SK-N-SH treated with all-trans-retinoic acid at 6 μM for 48 hours (cell line): ENCODE data around the gene SLC1A7.

Source experiments
- ATAC-seq: fragments of 200-7000 bp; cut with Tn5 transposase; 3 replicates; pipeline ENCODE4 v1.9.1; 2020; ENCODE audit warnings: mild to moderate bottlenecking, moderate library complexity
- ARNTL ChIP-seq: fragments of 450-650 bp; formaldehyde crosslinking; IDR thresholded peaks from 2 replicates; pipeline ENCODE4 v1.5.0; 2020; ENCODE audit warnings: low read depth, mild to moderate bottlenecking, moderate library complexity, borderline replicate concordance
- BACH2 ChIP-seq: fragments of 250-450 bp; sonication (Bioruptor Pico); IDR thresholded peaks from 2 replicates; pipeline ENCODE4 v1.9.0; 2021; ENCODE audit warnings: mild to moderate bottlenecking, borderline replicate concordance
- CSDC2 ChIP-seq: fragments of 250-450 bp; sonication (Bioruptor Pico); IDR thresholded peaks from 2 replicates; pipeline ENCODE4 v1.5.0; 2020; ENCODE audit warnings: mild to moderate bottlenecking, moderate library complexity
- ESRRG ChIP-seq: fragments of 250-450 bp; sonication (Bioruptor Pico); IDR thresholded peaks from 2 replicates; pipeline ENCODE4 v1.6.1; 2021; ENCODE audit warnings: mild to moderate bottlenecking
- GLIS3 ChIP-seq: fragments of 250-450 bp; sonication (Bioruptor Pico); IDR thresholded peaks from 2 replicates; pipeline ENCODE4 v1.5.0; 2020; ENCODE audit warnings: mild to moderate bottlenecking, moderate library complexity
- ISL1 ChIP-seq: fragments of 250-450 bp; sonication (Bioruptor Pico); IDR thresholded peaks from 2 replicates; pipeline ENCODE4 v2.1.2; 2022; ENCODE audit warnings: mild to moderate bottlenecking, moderate library complexity
- OSR1 ChIP-seq: fragments of 250-450 bp; sonication (Bioruptor Pico); IDR thresholded peaks from 2 replicates; pipeline ENCODE4 v1.8.0; 2022; ENCODE audit warnings: moderate library complexity, mild to moderate bottlenecking, inconsistent platforms
- PPARA ChIP-seq: fragments of 250-450 bp; sonication (Bioruptor Pico); IDR thresholded peaks from 2 replicates; pipeline ENCODE4 v1.5.0; 2020; ENCODE audit warnings: mild to moderate bottlenecking, borderline replicate concordance
- RARB ChIP-seq: fragments of 250-450 bp; sonication (Bioruptor Pico); IDR thresholded peaks from 2 replicates; pipeline ENCODE4 v1.8.0; 2021; ENCODE audit warnings: mild to moderate bottlenecking, moderate library complexity
- SNAI2 ChIP-seq: fragments of 250-450 bp; sonication (Bioruptor Pico); IDR thresholded peaks from 2 replicates; pipeline ENCODE4 v1.5.0; 2020; ENCODE audit warnings: mild to moderate bottlenecking, moderate library complexity
- TCF4 ChIP-seq: fragments of 250-450 bp; sonication (Bioruptor Pico); IDR thresholded peaks from 2 replicates; pipeline ENCODE4 v1.8.0; 2021; ENCODE audit warnings: mild to moderate bottlenecking, moderate library complexity, borderline replicate concordance
- TOX ChIP-seq: fragments of 250-450 bp; sonication (Bioruptor Pico); IDR thresholded peaks from 2 replicates; pipeline ENCODE4 v1.8.0; 2021; ENCODE audit warnings: mild to moderate bottlenecking, moderate library complexity, borderline replicate concordance
- ZC3H10 ChIP-seq: fragments of 250-450 bp; sonication (Bioruptor Pico); IDR thresholded peaks from 2 replicates; pipeline ENCODE4 v1.5.1; 2021; ENCODE audit warnings: mild to moderate bottlenecking, moderate library complexity
- ZFP3 ChIP-seq: fragments of 250-450 bp; sonication (Bioruptor Pico); IDR thresholded peaks from 2 replicates; pipeline ENCODE4 v1.5.0; 2020; ENCODE audit warnings: mild to moderate bottlenecking, moderate library complexity
- ZFP30 ChIP-seq: fragments of 450-650 bp; formaldehyde crosslinking; IDR thresholded peaks from 2 replicates; pipeline ENCODE4 v1.5.0; 2022; ENCODE audit warnings: mild to moderate bottlenecking, moderate library complexity
- ZNF565 ChIP-seq: fragments of 450-650 bp; formaldehyde crosslinking; conservative IDR thresholded peaks from 2 replicates; pipeline ENCODE4 v1.5.0; 2020; ENCODE audit warnings: low read depth, mild to moderate bottlenecking, moderate library complexity
- ZNF70 ChIP-seq: fragments of 450-650 bp; formaldehyde crosslinking; IDR thresholded peaks from 2 replicates; pipeline ENCODE4 v1.5.0; 2020; ENCODE audit warnings: mild to moderate bottlenecking, moderate library complexity
- ZNF8 ChIP-seq: fragments of 450-650 bp; formaldehyde crosslinking; IDR thresholded peaks from 2 replicates; pipeline ENCODE4 v1.5.0; 2020; ENCODE audit warnings: mild to moderate bottlenecking, moderate library complexity
- TF ChIP-seq, protein P1 (sequence below): fragments of 250-450 bp; sonication (Bioruptor Pico); IDR thresholded peaks from 2 replicates; pipeline ENCODE4 v1.5.0; 2020; ENCODE audit warnings: mild to moderate bottlenecking, moderate library complexity
- TF ChIP-seq, protein P2 (sequence below): fragments of 250-450 bp; sonication (Bioruptor Pico); IDR thresholded peaks from 2 replicates; pipeline ENCODE4 v1.5.1; 2021; ENCODE audit warnings: mild to moderate bottlenecking, moderate library complexity
- TF ChIP-seq, protein P3 (sequence below): fragments of 250-450 bp; sonication (Bioruptor Pico); IDR thresholded peaks from 2 replicates; pipeline ENCODE4 v1.8.0; 2020; ENCODE audit warnings: mild to moderate bottlenecking, moderate library complexity, borderline replicate concordance
- TF ChIP-seq, protein P4 (sequence below): fragments of 250-450 bp; sonication (Bioruptor Pico); IDR thresholded peaks from 2 replicates; pipeline ENCODE4 v1.8.0; 2021; ENCODE audit warnings: low read depth, mild to moderate bottlenecking, moderate library complexity, borderline replicate concordance
- TF ChIP-seq, protein P5 (sequence below): fragments of 250-450 bp; sonication (Bioruptor Pico); IDR thresholded peaks from 2 replicates; pipeline ENCODE4 v1.5.1; 2020; ENCODE audit warnings: low read depth, mild to moderate bottlenecking, moderate library complexity

The SLC1A7 gene

DNA sequence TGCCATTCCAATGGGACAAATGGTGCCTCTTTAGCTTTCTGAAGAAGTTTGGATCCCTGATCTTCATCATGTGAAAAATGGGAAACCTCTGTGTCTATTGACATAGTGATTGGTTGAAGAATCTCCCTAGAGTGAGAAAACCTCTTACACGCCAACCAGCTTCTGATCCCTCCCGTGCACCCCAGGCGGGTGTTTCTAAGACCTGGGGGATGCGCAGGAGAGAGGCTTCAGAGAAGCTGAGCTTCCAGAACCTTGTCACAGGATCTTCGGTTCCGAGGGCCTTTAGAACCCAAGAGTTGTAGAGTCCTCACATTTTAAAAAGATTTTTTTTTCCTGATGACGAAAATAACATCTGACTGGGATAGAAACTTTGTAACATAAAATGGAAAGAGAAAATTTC lies 69.2 kb downstream of the SLC1A7 start:
- ATAC-seq: no peak

DNA sequence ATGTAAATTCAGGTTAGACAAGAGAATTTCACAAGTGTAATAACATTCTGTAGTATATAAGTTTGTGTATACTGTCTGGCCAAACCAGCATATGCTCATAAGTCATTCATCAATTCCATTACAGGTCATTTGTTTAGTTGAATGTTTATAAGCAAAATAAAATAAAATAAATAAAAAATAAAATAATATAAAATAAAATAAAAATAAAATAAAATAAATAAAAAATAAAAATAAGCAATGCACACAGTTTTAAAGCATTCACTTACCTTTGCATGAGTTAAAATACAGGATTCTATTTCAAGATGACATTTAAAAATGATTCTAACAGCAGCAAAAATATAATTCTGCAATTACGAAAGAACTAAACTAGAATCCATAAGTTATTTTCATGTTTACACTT lies 70.5 kb downstream of the SLC1A7 start:
- TF ChIP-seq PPARA (CRISPR knock-in tag): no peak
- TF ChIP-seq ZFP3 (CRISPR knock-in tag): no peak
- TF ChIP-seq ARNTL (CRISPR knock-in tag): no peak
- TF ChIP-seq ZNF8: no peak
- no peak for TF ChIP-seq ZC3H10 (CRISPR knock-in tag)
- no peak for TF ChIP-seq ISL1 (CRISPR knock-in tag)
- no peak for TF ChIP-seq ESRRG
- TF ChIP-seq ZFP30 (CRISPR knock-in tag): no peak
- TF ChIP-seq, protein P1, sequence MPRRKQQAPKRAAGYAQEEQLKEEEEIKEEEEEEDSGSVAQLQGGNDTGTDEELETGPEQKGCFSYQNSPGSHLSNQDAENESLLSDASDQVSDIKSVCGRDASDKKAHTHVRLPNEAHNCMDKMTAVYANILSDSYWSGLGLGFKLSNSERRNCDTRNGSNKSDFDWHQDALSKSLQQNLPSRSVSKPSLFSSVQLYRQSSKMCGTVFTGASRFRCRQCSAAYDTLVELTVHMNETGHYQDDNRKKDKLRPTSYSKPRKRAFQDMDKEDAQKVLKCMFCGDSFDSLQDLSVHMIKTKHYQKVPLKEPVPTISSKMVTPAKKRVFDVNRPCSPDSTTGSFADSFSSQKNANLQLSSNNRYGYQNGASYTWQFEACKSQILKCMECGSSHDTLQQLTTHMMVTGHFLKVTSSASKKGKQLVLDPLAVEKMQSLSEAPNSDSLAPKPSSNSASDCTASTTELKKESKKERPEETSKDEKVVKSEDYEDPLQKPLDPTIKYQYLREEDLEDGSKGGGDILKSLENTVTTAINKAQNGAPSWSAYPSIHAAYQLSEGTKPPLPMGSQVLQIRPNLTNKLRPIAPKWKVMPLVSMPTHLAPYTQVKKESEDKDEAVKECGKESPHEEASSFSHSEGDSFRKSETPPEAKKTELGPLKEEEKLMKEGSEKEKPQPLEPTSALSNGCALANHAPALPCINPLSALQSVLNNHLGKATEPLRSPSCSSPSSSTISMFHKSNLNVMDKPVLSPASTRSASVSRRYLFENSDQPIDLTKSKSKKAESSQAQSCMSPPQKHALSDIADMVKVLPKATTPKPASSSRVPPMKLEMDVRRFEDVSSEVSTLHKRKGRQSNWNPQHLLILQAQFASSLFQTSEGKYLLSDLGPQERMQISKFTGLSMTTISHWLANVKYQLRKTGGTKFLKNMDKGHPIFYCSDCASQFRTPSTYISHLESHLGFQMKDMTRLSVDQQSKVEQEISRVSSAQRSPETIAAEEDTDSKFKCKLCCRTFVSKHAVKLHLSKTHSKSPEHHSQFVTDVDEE (CRISPR knock-in tag): no peak
- no peak for TF ChIP-seq ZNF565 (CRISPR knock-in tag)
- TF ChIP-seq TCF4 (CRISPR knock-in tag): no peak
- TF ChIP-seq, protein P2, sequence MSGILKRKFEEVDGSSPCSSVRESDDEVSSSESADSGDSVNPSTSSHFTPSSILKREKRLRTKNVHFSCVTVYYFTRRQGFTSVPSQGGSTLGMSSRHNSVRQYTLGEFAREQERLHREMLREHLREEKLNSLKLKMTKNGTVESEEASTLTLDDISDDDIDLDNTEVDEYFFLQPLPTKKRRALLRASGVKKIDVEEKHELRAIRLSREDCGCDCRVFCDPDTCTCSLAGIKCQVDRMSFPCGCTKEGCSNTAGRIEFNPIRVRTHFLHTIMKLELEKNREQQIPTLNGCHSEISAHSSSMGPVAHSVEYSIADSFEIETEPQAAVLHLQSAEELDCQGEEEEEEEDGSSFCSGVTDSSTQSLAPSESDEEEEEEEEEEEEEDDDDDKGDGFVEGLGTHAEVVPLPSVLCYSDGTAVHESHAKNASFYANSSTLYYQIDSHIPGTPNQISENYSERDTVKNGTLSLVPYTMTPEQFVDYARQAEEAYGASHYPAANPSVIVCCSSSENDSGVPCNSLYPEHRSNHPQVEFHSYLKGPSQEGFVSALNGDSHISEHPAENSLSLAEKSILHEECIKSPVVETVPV: no peak
- TF ChIP-seq ZNF70 (CRISPR knock-in tag): no peak
- TF ChIP-seq, protein P3, sequence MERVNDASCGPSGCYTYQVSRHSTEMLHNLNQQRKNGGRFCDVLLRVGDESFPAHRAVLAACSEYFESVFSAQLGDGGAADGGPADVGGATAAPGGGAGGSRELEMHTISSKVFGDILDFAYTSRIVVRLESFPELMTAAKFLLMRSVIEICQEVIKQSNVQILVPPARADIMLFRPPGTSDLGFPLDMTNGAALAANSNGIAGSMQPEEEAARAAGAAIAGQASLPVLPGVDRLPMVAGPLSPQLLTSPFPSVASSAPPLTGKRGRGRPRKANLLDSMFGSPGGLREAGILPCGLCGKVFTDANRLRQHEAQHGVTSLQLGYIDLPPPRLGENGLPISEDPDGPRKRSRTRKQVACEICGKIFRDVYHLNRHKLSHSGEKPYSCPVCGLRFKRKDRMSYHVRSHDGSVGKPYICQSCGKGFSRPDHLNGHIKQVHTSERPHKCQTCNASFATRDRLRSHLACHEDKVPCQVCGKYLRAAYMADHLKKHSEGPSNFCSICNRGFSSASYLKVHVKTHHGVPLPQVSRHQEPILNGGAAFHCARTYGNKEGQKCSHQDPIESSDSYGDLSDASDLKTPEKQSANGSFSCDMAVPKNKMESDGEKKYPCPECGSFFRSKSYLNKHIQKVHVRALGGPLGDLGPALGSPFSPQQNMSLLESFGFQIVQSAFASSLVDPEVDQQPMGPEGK (CRISPR knock-in tag): no peak
- TF ChIP-seq OSR1 (CRISPR knock-in tag): no peak
- TF ChIP-seq, all 23 proteins: peak for 0
- no peak for ATAC-seq

More for the DNA sequence above, 69.2 kb downstream of the SLC1A7 start:
- TF ChIP-seq, protein P4, sequence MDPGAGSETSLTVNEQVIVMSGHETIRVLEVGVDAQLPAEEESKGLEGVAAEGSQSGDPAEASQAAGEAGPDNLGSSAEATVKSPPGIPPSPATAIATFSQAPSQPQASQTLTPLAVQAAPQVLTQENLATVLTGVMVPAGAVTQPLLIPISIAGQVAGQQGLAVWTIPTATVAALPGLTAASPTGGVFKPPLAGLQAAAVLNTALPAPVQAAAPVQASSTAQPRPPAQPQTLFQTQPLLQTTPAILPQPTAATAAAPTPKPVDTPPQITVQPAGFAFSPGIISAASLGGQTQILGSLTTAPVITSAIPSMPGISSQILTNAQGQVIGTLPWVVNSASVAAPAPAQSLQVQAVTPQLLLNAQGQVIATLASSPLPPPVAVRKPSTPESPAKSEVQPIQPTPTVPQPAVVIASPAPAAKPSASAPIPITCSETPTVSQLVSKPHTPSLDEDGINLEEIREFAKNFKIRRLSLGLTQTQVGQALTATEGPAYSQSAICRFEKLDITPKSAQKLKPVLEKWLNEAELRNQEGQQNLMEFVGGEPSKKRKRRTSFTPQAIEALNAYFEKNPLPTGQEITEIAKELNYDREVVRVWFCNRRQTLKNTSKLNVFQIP (CRISPR knock-in tag): no peak
- TF ChIP-seq, protein P2: no peak
- TF ChIP-seq GLIS3 (CRISPR knock-in tag): no peak
- no peak for TF ChIP-seq RARB (CRISPR knock-in tag)
- TF ChIP-seq ZC3H10 (CRISPR knock-in tag): no peak
- no peak for TF ChIP-seq SNAI2 (CRISPR knock-in tag)
- TF ChIP-seq ARNTL (CRISPR knock-in tag): no peak
- TF ChIP-seq ZNF70 (CRISPR knock-in tag): no peak
- no peak for TF ChIP-seq ISL1 (CRISPR knock-in tag)
- no peak for TF ChIP-seq BACH2 (CRISPR knock-in tag)
- TF ChIP-seq ZNF8: no peak
- TF ChIP-seq TOX: no peak
- TF ChIP-seq, protein P5, sequence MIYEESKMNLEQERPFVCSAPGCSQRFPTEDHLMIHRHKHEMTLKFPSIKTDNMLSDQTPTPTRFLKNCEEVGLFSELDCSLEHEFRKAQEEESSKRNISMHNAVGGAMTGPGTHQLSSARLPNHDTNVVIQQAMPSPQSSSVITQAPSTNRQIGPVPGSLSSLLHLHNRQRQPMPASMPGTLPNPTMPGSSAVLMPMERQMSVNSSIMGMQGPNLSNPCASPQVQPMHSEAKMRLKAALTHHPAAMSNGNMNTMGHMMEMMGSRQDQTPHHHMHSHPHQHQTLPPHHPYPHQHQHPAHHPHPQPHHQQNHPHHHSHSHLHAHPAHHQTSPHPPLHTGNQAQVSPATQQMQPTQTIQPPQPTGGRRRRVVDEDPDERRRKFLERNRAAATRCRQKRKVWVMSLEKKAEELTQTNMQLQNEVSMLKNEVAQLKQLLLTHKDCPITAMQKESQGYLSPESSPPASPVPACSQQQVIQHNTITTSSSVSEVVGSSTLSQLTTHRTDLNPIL: no peak
- TF ChIP-seq ESRRG: no peak
- no peak for TF ChIP-seq PPARA (CRISPR knock-in tag)
- TF ChIP-seq CSDC2 (CRISPR knock-in tag): no peak
- TF ChIP-seq ZFP3 (CRISPR knock-in tag): no peak
- TF ChIP-seq, protein P1 (CRISPR knock-in tag): no peak
- TF ChIP-seq OSR1 (CRISPR knock-in tag): no peak
- TF ChIP-seq TCF4 (CRISPR knock-in tag): no peak
